Measurements from ENCODE around the gene CREB3L2. TPM values are rescaled to one million over a fixed set of nuclear protein-coding genes. Genes with fewer than 3 reads are reported as not detected.

Gene CREB3L2
- total RNA-seq, 1 donor from 2014 or later: 1.7 TPM

DNA sequence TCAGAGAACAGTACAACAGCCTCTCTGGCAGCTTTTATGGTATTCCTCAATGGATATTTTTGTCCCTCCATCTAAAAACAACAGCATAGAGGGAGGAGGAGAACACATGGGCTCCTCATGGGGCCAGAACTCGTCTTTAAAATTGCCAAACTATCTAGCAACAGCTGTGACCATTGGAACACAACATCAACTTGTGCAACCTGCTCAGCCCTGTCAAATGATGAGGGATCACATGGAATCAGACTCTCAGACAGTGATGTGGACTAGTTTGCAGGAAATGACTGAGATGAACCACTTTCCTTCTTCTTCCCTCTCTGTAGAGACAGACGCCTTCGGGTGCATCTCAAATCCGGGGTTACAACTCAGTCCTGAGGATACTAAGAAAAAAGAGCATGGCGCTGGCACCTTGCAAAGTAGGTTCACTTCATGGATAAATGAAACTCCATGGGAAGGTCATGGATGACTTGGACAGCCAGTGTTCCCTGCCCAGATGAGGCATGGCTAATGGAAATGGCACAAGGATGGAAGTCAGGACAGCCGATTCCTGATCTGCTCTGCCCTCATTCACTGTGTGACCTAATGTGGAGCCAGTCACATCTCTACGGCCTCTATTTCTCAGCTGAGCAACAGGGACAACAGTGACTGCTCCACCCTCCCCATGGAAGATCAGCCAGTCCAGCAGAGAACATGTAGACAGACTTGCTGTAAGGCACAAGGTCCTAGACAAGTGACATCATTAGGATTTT, 130.5 kb downstream of the CREB3L2 start:
- no peak for DNase-seq

DNA sequence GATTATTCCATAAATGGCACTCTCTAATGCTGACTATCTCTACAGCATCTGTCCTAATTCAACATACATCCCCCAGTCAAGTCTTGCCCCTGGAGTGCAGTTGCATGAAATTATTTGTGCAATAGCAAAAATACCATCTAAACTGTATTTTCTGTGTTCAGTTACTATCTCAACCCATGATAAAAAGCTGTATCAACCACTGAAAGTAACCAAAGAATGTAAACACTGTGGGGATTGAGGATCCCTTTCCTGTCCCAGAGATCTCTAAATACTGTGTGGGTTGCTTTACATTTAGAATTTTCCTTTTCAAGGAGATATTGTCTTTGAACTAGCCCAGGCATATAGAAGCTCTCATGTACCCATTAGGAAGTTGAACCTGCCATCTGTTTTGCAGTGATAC, 131.2 kb downstream of the CREB3L2 start:
- no peak for DNase-seq

DNA sequence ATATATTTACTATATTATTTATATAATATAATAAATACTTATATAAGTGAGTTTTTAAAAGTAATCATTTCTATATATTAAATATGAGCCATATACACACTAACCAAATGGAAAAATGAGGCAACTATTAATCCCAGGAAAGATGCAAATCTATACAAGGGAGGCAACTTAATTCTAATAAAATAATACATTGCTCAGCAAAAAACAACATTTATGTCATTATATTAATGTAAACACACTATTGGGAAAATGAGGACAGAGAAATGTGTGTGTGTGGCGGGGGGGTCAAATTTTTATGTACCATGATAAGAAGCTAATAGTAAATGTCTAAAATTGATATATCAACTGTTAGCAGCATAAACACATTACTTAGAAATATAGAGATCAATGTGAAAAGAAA, 131.8 kb downstream of the CREB3L2 start:
- no peak for DNase-seq

DNA sequence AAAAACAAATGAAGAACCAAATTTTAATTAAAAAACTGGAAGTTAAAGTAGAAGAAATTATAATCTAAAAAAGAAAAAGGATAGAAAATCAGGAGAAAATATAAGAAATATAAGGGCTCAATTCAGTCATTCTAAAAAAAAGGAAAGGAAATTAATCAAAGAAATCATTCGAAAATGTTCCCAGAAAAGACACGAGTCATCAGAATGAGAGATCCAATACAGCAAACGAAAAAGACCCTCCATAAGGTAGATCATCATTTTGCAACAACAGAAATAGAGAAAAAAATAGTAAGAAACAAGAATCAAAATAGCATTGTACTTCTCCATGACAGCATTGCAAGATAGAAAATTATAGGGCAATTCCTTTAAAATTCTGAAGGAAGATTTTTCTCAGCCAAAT, 132.6 kb downstream of the CREB3L2 start:
- no peak for DNase-seq

DNA sequence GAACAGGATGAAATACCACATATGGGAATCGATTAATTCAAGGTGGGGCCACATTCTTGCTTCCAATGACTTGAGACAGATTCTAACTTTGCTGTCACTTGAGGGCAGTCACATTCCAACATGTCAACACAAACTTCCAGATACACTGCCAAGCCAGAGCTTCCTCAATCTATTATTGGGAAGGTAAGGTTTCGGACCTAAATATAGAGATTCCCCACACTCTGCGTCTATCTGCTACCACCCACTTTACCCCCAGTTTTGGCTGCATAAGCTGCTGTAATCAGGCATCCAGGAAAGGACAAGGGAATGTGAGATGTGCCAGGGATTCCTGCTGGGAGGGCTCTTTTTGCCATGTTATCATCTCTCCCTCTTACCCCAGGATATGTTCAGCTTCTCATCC, 134.6 kb downstream of the CREB3L2 start:
- no peak for DNase-seq

DNA sequence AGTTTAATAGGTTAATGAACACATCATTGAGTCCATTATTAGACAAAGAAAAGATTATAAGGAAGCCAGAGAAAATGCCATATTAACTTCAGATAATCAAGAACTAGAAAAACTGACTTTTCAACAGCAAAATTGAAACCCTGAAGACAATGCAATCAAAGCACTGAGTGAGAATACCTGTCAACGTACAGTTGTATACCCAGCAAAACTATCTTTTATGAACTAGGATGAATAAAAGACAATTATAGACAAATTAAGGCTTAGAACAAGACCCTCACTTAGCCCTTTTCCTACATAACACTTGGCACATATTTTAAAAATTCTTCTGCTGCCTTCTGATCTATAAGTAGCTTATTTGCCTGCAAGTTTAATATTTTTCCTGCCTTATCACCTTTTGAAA, 136.1 kb downstream of the CREB3L2 start:
- DNase-seq: no peak

DNA sequence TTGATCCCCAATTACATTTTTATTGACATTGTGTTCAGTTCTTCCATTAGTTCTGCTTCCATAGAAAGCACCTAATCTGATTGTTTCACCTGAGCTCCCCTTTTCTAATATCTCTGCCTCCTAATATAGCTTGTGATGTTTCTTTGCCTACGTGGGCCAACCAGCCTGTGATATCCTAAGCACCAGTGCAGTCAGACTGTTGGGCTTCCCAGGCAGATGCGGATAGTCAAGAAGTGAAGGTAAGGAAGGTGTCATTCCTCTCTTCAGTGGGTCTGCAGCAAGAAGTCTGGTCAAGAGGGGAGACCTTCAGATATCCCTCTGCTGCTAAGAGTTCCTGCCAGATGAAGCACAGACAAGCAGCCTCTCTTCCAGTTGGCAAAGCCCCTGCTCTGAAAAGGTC, 138.9 kb downstream of the CREB3L2 start:
- DNase-seq: no peak

DNA sequence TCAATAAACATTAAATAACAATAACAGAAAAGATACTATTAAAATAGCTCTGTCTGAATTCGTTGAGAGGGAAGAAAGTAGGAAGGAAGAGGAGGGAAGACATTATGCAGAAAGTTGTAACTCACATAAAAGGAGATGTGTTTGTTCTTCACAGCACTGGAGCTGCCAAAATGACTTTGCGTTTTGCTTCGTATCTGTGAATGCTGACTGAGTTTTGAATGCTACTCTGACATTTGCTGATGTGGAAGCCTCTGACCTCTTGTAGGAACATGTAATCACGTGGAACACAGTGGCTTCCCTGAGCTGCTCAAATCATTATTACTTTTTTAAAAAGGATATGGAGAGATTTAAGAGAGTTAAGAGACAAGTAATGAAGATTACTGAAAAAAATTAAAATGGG, 139.5 kb downstream of the CREB3L2 start:
- no peak for DNase-seq

DNA sequence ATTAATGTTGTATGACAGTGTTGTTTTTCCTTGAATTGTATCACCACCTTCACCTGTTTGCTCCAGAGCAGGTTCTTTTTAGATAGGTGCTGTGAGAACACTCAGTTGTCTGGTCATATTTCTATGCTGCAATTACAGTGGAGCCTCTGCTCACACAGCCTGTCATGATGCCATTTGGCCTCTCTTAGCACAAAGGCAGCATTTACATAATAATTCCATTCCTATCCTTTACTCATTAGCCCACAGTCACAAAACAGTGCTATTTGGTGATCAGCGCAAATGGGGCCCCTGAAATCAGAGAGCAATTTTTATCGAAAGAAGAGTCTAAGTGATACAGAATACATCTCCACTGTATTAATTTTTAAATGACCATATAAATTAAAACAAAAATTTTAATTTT, 141.3 kb downstream of the CREB3L2 start:
- no peak for DNase-seq

DNA sequence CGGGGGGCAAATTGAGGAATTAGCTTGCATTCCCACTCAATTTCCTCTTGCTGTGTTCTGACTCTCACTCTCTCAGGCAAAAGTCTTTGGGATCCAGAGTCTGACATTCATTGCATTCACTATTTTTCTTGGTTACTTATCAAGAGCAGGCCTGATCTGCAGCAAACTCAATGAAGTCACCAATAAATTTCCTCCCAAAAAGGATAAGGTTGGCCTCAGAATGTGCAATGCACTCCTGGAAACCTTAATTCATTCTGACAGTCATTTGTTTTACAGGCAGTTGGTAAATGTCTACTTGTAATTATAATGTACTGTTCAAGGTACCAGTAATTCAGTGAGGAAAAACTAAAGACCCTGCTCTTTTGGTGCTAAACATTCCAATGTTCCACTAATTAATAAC, 148.8 kb downstream of the CREB3L2 start:
- DNase-seq: no peak

DNA sequence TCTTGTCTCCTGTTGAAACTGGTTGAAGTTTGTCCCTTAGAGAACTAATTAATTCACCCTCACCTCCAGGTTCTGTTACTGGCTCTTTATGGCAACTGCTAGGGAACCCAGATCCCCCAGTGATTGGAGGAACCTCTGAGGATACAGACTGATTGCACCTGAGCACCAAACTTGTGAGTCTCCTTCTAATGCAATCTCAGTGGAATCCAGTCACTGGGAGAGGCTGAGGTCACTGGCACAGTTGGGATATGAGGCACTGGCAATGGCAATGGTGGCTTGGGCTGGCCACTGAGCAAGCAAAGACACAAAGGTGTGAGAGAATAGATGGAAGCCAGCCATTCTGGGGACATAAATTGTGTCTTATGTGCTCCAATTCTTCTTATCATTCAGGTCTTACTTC, 149.8 kb downstream of the CREB3L2 start:
- DNase-seq: no peak

DNA sequence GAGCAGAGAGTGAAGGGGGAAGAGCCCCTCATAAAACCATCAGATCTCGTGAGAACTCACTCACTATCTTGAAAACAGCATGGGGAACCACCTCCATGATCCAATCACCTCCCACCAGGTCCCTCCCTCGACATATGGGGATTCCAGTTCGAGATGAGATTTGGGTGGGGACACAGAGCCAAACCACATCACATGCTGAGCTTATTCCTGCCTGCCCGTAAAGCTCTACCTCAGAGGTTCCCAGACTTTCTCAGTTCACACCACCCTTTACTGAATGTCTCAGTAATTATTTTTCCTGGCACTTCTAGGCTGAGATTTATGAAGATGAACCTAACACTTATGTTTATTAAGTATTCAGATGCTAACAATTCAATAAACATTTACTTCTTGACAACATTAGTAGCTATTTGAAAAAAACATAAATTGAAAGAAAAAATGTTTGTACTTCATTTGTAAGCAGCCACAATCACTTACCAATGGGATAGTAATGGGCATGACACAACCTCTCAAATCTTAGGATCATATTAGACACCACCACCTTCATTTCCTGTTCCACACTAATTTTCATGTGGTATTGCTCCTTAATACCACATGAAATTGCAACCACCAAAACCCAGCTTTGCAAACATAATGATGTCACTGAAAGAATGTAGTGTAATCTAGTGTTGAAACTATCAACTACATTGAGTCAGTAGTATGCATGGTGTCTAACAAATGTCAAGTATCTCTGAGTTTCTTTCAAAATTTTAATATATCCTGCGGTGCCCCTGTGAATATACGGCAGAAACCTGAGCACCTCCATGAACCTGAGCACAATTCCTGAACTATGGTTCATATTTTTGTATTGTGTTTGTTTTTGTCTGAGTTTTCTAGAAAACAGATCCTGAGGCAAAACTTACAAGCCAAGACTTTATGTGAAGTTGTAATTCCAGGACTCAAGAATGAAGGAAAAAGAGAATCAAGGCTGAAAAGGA, 150.6 kb downstream of the CREB3L2 start:
- DNase-seq: no peak

DNA sequence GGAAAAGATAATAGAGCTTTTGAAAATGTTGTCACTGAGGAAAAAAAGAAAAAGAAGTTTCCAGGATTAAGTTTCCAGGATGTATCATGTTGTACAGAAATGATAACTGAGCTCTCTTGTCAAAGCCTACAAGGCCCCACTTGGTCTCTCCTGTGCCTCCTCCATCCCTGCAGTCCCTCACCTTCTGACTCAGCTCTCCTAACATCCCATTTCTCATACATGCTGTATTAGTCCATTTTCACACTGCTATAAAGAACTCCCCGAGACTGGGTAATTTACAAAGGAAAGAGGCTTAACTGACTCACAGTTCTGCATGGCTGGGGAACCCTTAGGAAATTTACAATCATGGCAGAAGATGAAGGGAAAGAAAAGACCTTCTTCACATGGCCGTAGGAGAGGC, 151.3 kb downstream of the CREB3L2 start:
- DNase-seq: no peak

DNA sequence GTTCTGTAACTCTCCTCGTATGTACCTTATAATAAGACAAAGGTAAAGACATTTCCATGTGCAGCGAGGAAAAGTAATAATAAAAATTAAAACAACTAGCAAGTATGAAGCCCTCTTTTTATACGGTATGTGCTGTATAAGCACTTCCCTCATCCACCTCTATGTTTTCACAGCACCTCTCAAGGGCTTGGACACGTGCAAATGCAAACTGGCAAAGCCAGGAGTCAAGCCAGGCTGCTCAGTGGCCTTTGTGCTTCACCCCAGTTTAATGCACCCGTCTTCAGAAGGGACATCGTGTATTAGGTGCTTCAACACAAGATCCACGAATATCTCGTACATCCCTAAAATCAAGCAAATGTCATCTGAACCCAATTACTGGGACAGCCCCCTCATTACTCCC, 153.8 kb downstream of the CREB3L2 start:
- no peak for DNase-seq

DNA sequence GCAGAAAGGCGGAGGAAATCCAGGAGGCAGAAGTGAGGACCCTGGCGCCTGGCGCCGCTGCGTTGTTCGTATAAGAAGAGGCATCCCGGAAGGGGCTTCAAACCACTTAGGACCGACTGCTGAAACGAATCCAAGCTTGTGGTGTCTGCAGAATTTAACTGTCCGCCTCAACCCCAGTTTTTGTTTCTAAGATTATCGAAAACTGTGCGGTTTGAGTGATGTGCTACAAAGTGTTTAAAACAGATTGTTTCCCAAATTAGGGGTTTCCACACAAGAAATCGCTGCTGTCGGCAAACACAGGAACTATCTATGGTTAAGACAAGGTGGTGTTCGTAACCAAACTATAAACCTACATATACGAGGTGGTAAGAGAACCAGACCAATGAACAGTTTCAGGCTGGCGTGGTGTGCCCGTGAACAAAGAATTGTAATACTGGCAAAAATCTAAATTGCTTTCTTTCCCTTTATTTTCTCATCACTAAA, 154.3 kb downstream of the CREB3L2 start:
- DNase-seq: no peak

DNA sequence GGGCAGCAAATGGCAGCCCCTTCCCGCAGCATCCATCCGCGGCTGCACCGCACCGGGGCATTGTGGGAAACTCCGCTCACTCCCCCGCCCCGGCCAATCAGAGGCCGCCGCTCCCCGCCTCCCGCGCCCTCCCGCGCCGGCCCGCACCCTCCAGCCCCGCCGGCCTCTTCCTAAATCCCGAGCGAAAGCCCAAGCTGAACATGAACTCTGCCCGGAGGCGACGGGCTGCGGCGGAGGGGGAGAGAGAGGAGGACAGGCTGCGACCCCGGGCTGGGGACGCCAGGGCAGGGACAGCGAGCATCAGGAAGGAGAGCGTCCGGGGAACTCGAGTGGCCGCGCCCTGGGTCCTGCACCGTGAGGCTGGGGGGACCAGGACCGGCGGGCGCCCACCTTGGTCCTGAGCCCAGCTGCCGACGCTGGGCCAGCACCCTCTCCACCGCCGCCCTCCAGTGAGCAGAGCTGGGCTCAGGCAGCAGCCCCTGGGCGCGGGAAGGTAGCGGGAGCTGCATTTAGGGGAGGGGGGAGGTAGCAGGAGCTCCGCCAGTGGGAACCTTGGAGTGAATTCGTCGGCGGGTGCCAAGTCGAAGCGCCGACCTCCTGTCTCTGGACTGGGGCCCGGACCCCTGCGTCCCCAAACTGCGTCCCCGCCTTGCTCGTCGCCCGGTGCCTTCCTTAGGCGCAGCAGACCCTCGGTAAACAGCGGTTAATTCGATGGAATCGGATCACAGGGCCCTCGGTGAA, 154.9 kb downstream of the CREB3L2 start, which contains the start of gene DGKI:
TSS of gene DGKI (minus strand) at position 148 of the 741 bp plus-strand sequence.
- DNase-seq: peak; percentile 72

DNA sequence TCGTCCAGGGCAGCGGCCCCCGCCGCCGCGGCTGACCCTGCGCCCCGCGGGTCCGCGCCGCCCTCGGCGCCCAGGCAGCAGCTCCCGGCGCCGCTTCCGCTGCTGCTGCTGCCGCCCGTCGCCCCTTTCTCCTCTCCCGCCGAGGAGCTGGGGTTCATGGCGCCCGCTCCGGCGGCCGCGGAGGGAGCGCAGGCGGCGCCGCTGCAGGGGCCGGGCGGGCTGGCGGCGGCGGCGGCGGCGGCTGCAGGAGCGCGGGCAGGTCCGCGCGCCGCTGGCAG, 155.4 kb downstream of the CREB3L2 start:
- DNase-seq: no peak

DNA sequence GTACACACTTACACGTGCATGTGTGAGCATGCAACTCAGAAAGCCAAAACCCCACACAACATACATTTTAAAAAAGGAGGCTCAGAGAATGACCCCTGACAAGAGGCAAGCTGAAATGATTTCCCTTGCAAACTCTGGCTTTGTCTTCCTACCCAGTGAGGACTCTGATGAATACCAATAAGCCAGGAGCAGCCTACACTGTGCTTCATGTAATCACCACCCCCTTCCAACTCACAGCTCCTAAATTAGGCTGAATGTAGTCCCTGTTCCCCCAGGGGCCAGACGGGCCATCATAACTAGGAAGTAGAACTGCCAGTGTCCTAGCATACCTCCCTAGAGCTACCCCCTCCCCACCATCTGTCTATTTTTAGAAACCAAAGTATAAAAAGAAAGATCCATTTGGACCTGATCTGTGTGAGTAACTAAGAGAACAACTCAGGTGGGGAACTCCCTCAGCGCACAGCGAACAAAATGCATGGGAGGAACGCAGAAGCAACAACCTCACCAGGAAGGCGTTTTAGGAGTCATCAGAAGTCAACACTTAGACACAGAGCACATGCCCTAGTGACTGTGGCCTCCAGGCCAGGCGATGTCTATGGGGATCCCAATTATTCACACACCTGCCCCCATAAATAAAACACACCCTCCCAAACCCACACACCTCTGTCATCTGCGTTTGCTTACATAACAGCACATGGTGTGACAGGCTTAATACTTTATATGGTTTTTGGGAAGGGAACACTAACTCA, 157.0 kb downstream of the CREB3L2 start:
- DNase-seq: no peak

DNA sequence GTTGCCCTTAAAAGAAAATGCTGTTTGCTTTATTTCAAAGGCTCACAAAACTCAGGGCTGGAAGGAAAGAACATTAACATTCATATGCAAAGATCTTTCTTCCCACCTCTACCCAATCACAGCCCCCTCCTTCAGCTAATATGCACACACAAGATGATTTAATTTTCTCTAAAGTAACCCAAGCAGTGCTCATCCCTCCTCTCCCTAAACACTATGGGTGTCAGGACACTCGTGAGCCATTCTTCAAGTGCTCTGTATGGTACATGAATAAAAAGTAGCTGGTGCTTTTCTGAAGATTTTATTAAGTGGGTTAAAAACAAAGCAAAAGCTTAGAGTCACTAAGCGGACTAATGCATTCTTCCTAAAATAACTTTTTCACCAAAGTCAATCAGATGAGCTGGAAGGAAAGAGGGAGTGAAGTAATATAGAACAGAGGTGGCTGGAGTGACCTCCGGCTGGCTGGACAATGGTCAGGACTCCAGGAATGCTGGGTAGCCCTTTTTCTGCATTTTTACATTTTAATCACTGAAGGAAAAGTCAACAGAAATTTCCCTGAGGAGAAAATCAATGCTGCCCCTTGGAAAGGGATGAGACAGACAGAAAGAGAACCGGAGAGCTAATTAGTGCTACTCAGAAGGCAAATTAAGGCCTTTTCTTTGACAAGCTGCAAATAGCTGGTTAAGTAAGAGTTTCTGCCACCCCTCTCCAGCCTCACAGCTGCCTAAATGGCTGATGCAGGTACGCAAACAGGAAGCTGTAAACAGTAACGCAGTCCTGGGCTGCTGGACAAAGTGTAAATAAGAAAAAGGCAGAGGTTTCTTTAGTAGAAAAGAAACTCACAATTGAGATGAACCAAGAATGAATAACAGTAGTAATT, 161.7 kb downstream of the CREB3L2 start:
- DNase-seq: no peak

DNA sequence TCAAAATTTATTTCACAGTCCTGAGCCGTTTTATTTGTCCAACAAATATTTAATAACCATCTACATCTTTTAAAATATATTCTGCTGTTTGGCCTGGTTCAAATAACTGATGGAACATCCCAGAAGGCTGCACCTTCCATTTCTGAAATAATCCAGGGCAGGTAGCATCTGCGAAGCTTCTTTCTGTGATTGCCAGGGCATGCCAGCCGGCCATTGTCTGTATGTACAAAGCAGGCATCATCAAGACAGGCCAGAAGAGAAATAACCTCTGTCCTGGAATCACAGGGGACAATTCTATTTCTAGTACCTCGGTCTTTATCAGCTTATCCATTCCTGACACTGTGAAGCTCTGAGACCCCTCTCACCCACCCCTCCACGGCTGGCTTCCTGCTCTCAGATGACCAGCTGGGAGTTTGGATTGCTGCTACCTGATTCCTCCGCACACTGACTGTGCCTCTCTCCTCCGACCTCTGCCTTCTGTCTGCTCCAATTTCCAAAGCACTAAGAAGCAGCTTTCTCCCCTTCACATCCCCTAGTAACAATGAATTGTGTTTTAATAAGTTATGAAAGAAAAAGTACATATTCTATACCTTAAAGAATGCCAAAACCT, 163.1 kb downstream of the CREB3L2 start:
- DNase-seq: no peak

DNA sequence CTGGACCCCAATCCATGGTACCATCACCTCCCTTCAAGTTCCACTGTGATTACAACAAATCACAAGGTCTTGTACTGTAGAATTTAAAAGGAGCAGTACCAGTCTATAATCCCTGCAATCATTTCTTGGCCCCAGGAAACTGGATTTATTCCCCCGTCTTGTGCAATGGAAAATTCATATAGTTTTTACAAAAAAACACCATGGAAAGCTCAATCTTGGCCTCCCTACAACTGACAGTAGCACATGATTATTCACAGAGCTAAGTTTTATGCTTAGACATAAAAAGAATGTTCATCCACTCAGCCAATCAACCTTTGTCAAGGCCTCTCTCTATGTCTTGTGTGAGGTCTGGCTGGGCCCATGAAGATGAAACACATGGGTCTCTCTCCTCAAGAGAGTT, 165.3 kb downstream of the CREB3L2 start:
- DNase-seq: no peak

All from occipital lobe (tissue), 2 donors.